Skin of body (tissue), 2 donors: Measurements from ENCODE around the gene CDH4. TPM values are rescaled to one million over a fixed set of nuclear protein-coding genes. Genes with fewer than 3 reads are reported as not detected.
"Not testable (repeated sequence)": the region's sequence is repeated elsewhere in the genome, so short reads cannot be mapped to it uniquely, and the experiment has no call there.

Experiments used
- DNase-seq: peaks from one replicate; lab custom pipeline; 2025; lab: John Stamatoyannopoulos, UW
- total RNA-seq: library from RNA; depleted of rRNA; stranded (reverse); fragments of >200 nt; gene quantifications from one replicate; pipeline ENCODE4 v1.2.3, GENCODE V29; 2014

Gene CDH4
- total RNA-seq, 1 donor from 2014 or later, result 0.10 TPM

- DNase-seq, result no peak
Measured at GRCh38 chr20:61979701-61980635, 727.9 kb downstream of the CDH4 start.

- DNase-seq, result no peak
Measured at GRCh38 chr20:61980647-61981583, 728.9 kb downstream of the CDH4 start.

GRCh38 chr20:61981691-61982090 lies 729.6 kb downstream of the CDH4 start:
- DNase-seq, result not testable (repeated sequence)

- DNase-seq, result no peak
Measured at GRCh38 chr20:61982191-61982950, 730.3 kb downstream of the CDH4 start.

- DNase-seq, result no peak
Measured at GRCh38 chr20:61982951-61983315, 730.9 kb downstream of the CDH4 start.

GRCh38 chr20:61983965-61984364 lies 731.9 kb downstream of the CDH4 start:
- DNase-seq, result no peak

- not testable (repeated sequence) for DNase-seq
Measured at GRCh38 chr20:61984431-61984830, 732.4 kb downstream of the CDH4 start.

GRCh38 chr20:61985096-61985495 lies 733.0 kb downstream of the CDH4 start:
- DNase-seq, result no peak

GRCh38 chr20:61986762-61987321 lies 734.8 kb downstream of the CDH4 start:
- DNase-seq, result no peak

- DNase-seq, result no peak
Measured at GRCh38 chr20:61988665-61989064, 736.6 kb downstream of the CDH4 start.

GRCh38 chr20:61989741-61990140 lies 737.7 kb downstream of the CDH4 start:
- DNase-seq, result no peak
